Immature natural killer cell (primary cell): ENCODE data around the gene ZNF529. TPM values are rescaled to one million over a fixed set of nuclear protein-coding genes. Genes with fewer than 3 reads are reported as not detected.

Experiments used
- DNase-seq, 3 donors: peaks; one replicate each; pipeline ENCODE4 v3.0.0; 2022; ENCODE audit warnings: mixed read lengths in 1 of 3
- H3K27ac Mint-ChIP-seq, 6 donors: one replicate each; pipeline ENCODE4 v1.8.0; 2020; ENCODE audit warnings: mixed read lengths in 6 of 6, mild to moderate bottlenecking in 5 of 6, inconsistent platforms in 4 of 6, moderate library complexity in 3 of 6
- H3K27me3 Mint-ChIP-seq, 3 donors: one replicate each; pipeline ENCODE4 v1.8.0; 2020 to 2021; ENCODE audit warnings: low read depth in 3 of 3, mild to moderate bottlenecking in 3 of 3, mixed read lengths in 3 of 3, moderate library complexity in 3 of 3, inconsistent platforms in 1 of 3
- H3K36me3 Mint-ChIP-seq, 3 donors: one replicate each; pipeline ENCODE4 v1.8.0; 2020; ENCODE audit warnings: mixed read lengths in 3 of 3, inconsistent platforms in 2 of 3, mild to moderate bottlenecking in 2 of 3
- H3K4me1 Mint-ChIP-seq, 2 donors: one replicate each; pipeline ENCODE4 v1.8.0; 2020; ENCODE audit warnings: inconsistent platforms in 2 of 2, mild to moderate bottlenecking in 2 of 2, mixed read lengths in 2 of 2, moderate library complexity in 1 of 2
- H3K4me3 Mint-ChIP-seq, 5 donors: one replicate each; pipeline ENCODE4 v1.8.0; 2020; ENCODE audit warnings: mild to moderate bottlenecking in 5 of 5, mixed read lengths in 5 of 5, inconsistent platforms in 3 of 5, moderate library complexity in 3 of 5
- H3K9me3 Mint-ChIP-seq, 6 donors: one replicate each; pipeline ENCODE4 v1.8.0; 2020; ENCODE audit warnings: mild to moderate bottlenecking in 6 of 6, mixed read lengths in 6 of 6, inconsistent platforms in 4 of 6, moderate library complexity in 3 of 6
- polyA plus RNA-seq, 3 donors: library from polyadenylated mRNA; unstranded; fragments of 300-500 nt; fragmentation: Illumina TruSeq; gene quantifications; one replicate each; pipeline ENCODE4 v1.2.3, GENCODE V29; 2021

ZNF529 gene
- polyA plus RNA-seq, 3 donors from 2014 or later: 3.3 to 5.3 (median 4.1) TPM

GRCh38 chr19:36547001-36547732, 25.9 kb downstream of the ZNF529 start:
- peaks cover 83 to 93% (median 92%) of the 10 kb centered on the region in 3 donors for H3K36me3 Mint-ChIP-seq
- no peaks in the 10 kb centered on the region for H3K4me1 Mint-ChIP-seq
- H3K4me3 Mint-ChIP-seq: no peak overlapping the region
- DNase-seq: no peak
- peaks cover 0 to 4% (median 0%) of the 10 kb centered on the region in 3 donors for H3K27me3 Mint-ChIP-seq
- peaks cover 79 to 99% (median 97%) of the 10 kb centered on the region in 6 donors for H3K9me3 Mint-ChIP-seq
- H3K27ac Mint-ChIP-seq: no peak overlapping the region

DNA sequence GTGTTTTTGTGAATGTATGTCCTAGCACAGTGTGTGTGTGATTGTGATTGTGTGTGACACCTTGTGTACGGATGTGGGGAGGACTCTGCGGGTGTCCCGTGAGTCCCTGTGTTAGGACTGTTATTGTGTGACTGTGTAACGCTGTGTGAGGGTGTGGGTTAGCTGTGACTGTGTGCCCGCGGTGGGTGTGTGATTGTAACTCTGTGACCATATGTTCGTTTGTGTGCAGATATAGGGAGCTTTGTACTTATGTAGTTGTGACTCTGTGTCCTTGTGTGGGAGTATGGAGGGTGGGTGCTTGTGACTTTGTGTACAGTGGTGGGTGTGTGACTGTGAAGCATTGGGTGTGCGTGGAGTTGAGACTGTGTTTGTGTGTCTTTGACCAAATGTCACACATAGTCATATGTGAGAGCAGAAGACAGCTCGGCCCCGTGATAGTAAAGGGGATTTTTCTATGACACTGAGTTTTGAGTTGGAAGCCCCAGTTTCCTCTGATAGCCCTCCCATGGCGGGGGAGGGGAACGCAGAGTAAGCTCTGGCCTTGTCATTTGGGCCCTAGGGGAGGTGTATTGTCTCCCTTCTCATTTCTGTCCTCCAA, 44.1 kb downstream of the ZNF529 start:
- peak; percentile 33 to 49 (median 45) for DNase-seq
- H3K27ac Mint-ChIP-seq: peak overlapping the region; percentile 93 to 99 (median 96)
- H3K4me1 Mint-ChIP-seq: peaks cover 24 to 31% of the 10 kb centered on the region in 2 donors
- peak overlapping the region; percentile 93 to 100 (median 98) for H3K4me3 Mint-ChIP-seq
- H3K36me3 Mint-ChIP-seq: peaks cover 22 to 25% (median 23%) of the 10 kb centered on the region in 3 donors
- H3K27me3 Mint-ChIP-seq: peaks cover 5 to 17% (median 10%) of the 10 kb centered on the region in 3 donors
- peaks cover 8 to 35% (median 19%) of the 10 kb centered on the region in 6 donors for H3K9me3 Mint-ChIP-seq

GRCh38 chr19:36528194-36528920, 44.7 kb downstream of the ZNF529 start, which contains the start of gene ZNF260:
ZNF260 (minus strand) TSS chr19:36528271; CDS start chr19:36515238, 13,033 bp downstream.
- H3K36me3 Mint-ChIP-seq: peaks cover 23 to 25% (median 24%) of the 10 kb centered on the region in 3 donors
- peaks cover 5 to 17% (median 10%) of the 10 kb centered on the region in 3 donors for H3K27me3 Mint-ChIP-seq
- H3K9me3 Mint-ChIP-seq: peaks cover 3 to 32% (median 15%) of the 10 kb centered on the region in 6 donors
- peak; percentile 86 to 90 (median 89) for DNase-seq
- H3K4me1 Mint-ChIP-seq: peaks cover 24 to 31% of the 10 kb centered on the region in 2 donors
- peak within 1 kb of the TSS; percentile 93 to 99 (median 96) for H3K27ac Mint-ChIP-seq
- peak within 1 kb of the TSS; percentile 93 to 100 (median 98) for H3K4me3 Mint-ChIP-seq

DNA sequence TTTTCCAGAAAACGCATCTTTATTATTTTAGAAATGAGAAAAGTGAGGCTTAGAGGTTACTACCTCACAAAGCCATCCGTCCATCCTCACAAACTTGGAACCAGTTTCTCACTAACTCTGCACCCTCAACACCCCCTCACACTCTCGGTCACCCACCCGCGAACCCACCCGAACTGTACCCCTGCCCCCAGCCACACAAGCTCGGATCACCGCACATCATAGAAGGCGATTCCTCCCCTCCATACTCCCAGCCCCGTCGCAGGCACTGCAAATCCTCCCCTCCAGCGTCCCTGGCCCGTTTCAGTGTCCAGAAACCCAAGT, 45.3 kb downstream of the ZNF529 start:
- peak overlapping the region; percentile 93 to 99 (median 96) for H3K27ac Mint-ChIP-seq
- H3K9me3 Mint-ChIP-seq: peaks cover 2 to 33% (median 16%) of the 10 kb centered on the region in 6 donors
- H3K27me3 Mint-ChIP-seq: peaks cover 5 to 17% (median 10%) of the 10 kb centered on the region in 3 donors
- peaks cover 26 to 31% of the 10 kb centered on the region in 2 donors for H3K4me1 Mint-ChIP-seq
- peak overlapping the region; percentile 93 to 100 (median 98) for H3K4me3 Mint-ChIP-seq
- DNase-seq: no peak
- H3K36me3 Mint-ChIP-seq: peaks cover 25 to 28% (median 25%) of the 10 kb centered on the region in 3 donors

DNA sequence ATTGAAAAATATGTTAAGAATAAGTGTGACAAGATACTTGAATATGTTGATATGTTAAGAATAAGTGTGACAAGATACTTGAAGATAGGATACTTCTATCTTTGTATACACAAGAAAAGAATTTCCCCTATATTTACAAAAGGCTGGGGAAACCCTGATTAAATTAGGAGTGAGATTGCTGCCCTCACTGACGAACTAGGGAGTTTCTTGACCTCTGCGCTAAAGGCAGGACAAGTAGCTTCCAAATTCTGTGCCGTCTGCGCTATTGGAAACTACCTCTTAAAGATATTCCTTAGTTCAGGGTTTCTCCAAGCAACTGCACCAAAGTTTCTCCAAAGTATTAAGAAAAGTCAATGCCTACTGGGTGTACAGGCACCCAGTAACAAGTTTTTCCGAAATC, 45.8 kb downstream of the ZNF529 start:
- peak overlapping the region in 3 of 6 donors; percentile 4 to 95 (median 93) for H3K27ac Mint-ChIP-seq
- H3K4me3 Mint-ChIP-seq: peak overlapping the region; percentile 93 to 100 (median 98)
- peaks cover 26 to 31% of the 10 kb centered on the region in 2 donors for H3K4me1 Mint-ChIP-seq
- H3K27me3 Mint-ChIP-seq: peaks cover 5 to 17% (median 10%) of the 10 kb centered on the region in 3 donors
- peaks cover 2 to 36% (median 16%) of the 10 kb centered on the region in 6 donors for H3K9me3 Mint-ChIP-seq
- H3K36me3 Mint-ChIP-seq: peaks cover 28 to 33% (median 29%) of the 10 kb centered on the region in 3 donors
- DNase-seq: no peak

GRCh38 chr19:36526581-36526980, 46.5 kb downstream of the ZNF529 start:
- Mint-ChIP-seq H3K27ac (peak overlapping the region in 4 of 6 donors; percentile 20 to 82 (median 54)), H3K4me1 (peaks cover 26 to 31% of the 10 kb centered on the region in 2 donors), H3K27me3 (peaks cover 5 to 17% (median 10%) of the 10 kb centered on the region in 3 donors), H3K36me3 (peaks cover 28 to 35% (median 29%) of the 10 kb centered on the region in 3 donors), H3K4me3 (peak overlapping the region; percentile 60 to 93 (median 68)), H3K9me3 (peaks cover 3 to 36% (median 16%) of the 10 kb centered on the region in 6 donors)
- no peak for DNase-seq

GRCh38 chr19:36524617-36525016, 48.5 kb downstream of the ZNF529 start:
- peaks cover 36 to 47% (median 42%) of the 10 kb centered on the region in 3 donors for H3K36me3 Mint-ChIP-seq
- H3K4me3 Mint-ChIP-seq: no peak overlapping the region

GRCh38 chr19:36514012-36514612, 59.0 kb downstream of the ZNF529 start:
- Mint-ChIP-seq H3K27ac (no peak overlapping the region), H3K4me3 (no peak overlapping the region), H3K27me3 (peaks cover 0 to 5% (median 4%) of the 10 kb centered on the region in 3 donors), H3K36me3 (peaks cover 45 to 68% (median 50%) of the 10 kb centered on the region in 3 donors), H3K4me1 (peaks cover 0 to 10% of the 10 kb centered on the region in 2 donors), H3K9me3 (peaks cover 42 to 96% (median 93%) of the 10 kb centered on the region in 6 donors)
- no peak for DNase-seq

More at GRCh38 chr19:36524617-36525016, 48.5 kb downstream of the ZNF529 start:
- H3K4me1 Mint-ChIP-seq: peaks cover 28 to 31% of the 10 kb centered on the region in 2 donors
- H3K27ac Mint-ChIP-seq: no peak overlapping the region
- DNase-seq: no peak
- H3K9me3 Mint-ChIP-seq: peaks cover 17 to 54% (median 31%) of the 10 kb centered on the region in 6 donors
- peaks cover 5 to 19% (median 10%) of the 10 kb centered on the region in 3 donors for H3K27me3 Mint-ChIP-seq

GRCh38 chr19:36508325-36508724, 64.8 kb downstream of the ZNF529 start:
- DNase-seq: no peak
- no peaks in the 10 kb centered on the region for H3K27me3 Mint-ChIP-seq
- peaks cover 3 to 19% (median 8%) of the 10 kb centered on the region in 3 donors for H3K36me3 Mint-ChIP-seq
- no peaks in the 10 kb centered on the region for H3K4me1 Mint-ChIP-seq
- peaks cover 18 to 85% (median 72%) of the 10 kb centered on the region in 6 donors for H3K9me3 Mint-ChIP-seq
- no peak overlapping the region for H3K27ac Mint-ChIP-seq
- H3K4me3 Mint-ChIP-seq: peak overlapping the region in 1 of 5 donors; percentile 35

GRCh38 chr19:36501973-36502372, 71.1 kb downstream of the ZNF529 start:
- Mint-ChIP-seq H3K27ac (no peak overlapping the region), H3K36me3 (peaks cover 3 to 13% (median 8%) of the 10 kb centered on the region in 3 donors), H3K27me3 (peaks cover 0 to 4% (median 3%) of the 10 kb centered on the region in 3 donors), H3K9me3 (peaks cover 32 to 62% (median 58%) of the 10 kb centered on the region in 6 donors), H3K4me1 (no peaks in the 10 kb centered on the region), H3K4me3 (no peak overlapping the region)
- DNase-seq: no peak

GRCh38 chr19:36497001-36497400, 76.1 kb downstream of the ZNF529 start:
- no peak overlapping the region for H3K4me3 Mint-ChIP-seq
- peaks cover 0 to 3% of the 10 kb centered on the region in 2 donors for H3K4me1 Mint-ChIP-seq
- H3K36me3 Mint-ChIP-seq: peaks cover 0 to 8% (median 5%) of the 10 kb centered on the region in 3 donors
- DNase-seq: no peak
- H3K27me3 Mint-ChIP-seq: peaks cover 0 to 4% (median 3%) of the 10 kb centered on the region in 3 donors
- no peak overlapping the region for H3K27ac Mint-ChIP-seq
- H3K9me3 Mint-ChIP-seq: peaks cover 10 to 34% (median 24%) of the 10 kb centered on the region in 6 donors
